Measurements from ENCODE around the gene TBC1D22A. TPM values are rescaled to one million over a fixed set of nuclear protein-coding genes. Genes with fewer than 3 reads are reported as not detected.

Gene TBC1D22A
- total RNA-seq, 2 donors from 2014 or later: 28.9 to 31.3 TPM

DNA sequence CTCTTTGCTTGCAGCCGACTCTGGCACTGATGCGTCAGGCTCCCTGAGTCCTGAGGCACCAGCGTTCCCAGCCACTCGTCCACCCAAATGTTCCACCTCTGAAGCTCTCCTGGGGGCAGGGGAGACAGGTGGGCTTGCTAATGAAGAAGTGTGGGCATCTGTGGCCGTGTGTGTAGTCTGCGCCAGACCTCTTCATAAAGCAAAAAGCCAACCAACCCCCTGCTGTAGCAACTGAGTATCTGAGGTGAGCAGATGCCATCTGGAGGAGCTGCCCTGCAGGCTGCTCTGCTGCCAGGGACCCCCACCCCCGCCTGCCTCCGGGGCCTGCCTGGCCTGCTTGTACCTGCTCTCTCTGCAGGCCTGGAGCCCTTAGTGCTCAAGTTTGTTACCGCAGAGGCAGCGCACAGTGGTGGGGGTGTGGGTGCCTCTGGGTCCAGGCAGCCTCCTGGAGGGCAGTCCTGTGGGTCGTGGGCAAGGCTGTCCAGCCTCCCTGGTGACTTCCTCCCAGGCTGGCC, 272.5 kb downstream of the TBC1D22A start:
- Histone ChIP-seq H3K36me3 (no peaks in the 10 kb centered on the region), H3K4me1 (ENCODE audit: control insufficient read depth in 1 of 2, low read depth in 2 of 2) (no peaks in the 10 kb centered on the region), H3K9me3 (no peaks in the 10 kb centered on the region), H3K4me3 (no peak overlapping the region), H3K27me3 (replicated peaks; ENCODE audit: insufficient read depth) (no peaks in the 10 kb centered on the region), H3K27ac (no peak overlapping the region)
- DNase-seq (ENCODE audit: low spot score) (no peak), ATAC-seq (ENCODE audit: insufficient number of reproducible peaks, low FRiP score, low read depth) (no peak)
- TF ChIP-seq, protein P1, sequence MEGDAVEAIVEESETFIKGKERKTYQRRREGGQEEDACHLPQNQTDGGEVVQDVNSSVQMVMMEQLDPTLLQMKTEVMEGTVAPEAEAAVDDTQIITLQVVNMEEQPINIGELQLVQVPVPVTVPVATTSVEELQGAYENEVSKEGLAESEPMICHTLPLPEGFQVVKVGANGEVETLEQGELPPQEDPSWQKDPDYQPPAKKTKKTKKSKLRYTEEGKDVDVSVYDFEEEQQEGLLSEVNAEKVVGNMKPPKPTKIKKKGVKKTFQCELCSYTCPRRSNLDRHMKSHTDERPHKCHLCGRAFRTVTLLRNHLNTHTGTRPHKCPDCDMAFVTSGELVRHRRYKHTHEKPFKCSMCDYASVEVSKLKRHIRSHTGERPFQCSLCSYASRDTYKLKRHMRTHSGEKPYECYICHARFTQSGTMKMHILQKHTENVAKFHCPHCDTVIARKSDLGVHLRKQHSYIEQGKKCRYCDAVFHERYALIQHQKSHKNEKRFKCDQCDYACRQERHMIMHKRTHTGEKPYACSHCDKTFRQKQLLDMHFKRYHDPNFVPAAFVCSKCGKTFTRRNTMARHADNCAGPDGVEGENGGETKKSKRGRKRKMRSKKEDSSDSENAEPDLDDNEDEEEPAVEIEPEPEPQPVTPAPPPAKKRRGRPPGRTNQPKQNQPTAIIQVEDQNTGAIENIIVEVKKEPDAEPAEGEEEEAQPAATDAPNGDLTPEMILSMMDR (IDR thresholded peaks at IDR 0.05): no peak

DNA sequence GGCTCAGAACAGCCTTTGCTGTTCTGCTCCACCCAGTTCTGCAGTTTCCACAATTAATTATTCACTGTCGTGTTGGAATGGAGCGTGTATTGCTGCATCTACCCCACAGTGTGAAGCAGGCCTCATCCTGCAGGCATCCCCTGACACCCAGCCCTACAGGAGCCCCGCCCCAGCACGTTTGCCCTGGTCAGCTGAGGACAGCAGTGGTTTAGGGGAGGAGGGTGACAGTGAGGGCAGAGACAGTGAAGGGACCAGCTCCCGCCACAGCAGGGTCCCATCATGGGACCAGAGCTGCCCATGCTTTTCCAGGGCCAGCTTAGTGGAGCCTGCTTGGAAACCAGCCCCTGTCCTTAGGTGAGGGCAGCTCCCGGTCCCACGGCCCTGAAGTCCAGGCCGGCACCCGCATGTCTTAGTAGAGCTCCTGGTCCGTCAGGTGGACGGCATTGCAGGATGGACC, 273.0 kb downstream of the TBC1D22A start:
- no peak for ATAC-seq (ENCODE audit: insufficient number of reproducible peaks, low FRiP score, low read depth)
- Histone ChIP-seq H3K27ac (no peak overlapping the region), H3K4me3 (no peak overlapping the region), H3K36me3 (no peaks in the 10 kb centered on the region), H3K27me3 (replicated peaks; ENCODE audit: insufficient read depth) (no peaks in the 10 kb centered on the region), H3K4me1 (ENCODE audit: control insufficient read depth in 1 of 2, low read depth in 2 of 2) (no peaks in the 10 kb centered on the region), H3K9me3 (no peaks in the 10 kb centered on the region)
- DNase-seq (ENCODE audit: low spot score): no peak
- TF ChIP-seq, protein P1 (IDR thresholded peaks at IDR 0.05): no peak

DNA sequence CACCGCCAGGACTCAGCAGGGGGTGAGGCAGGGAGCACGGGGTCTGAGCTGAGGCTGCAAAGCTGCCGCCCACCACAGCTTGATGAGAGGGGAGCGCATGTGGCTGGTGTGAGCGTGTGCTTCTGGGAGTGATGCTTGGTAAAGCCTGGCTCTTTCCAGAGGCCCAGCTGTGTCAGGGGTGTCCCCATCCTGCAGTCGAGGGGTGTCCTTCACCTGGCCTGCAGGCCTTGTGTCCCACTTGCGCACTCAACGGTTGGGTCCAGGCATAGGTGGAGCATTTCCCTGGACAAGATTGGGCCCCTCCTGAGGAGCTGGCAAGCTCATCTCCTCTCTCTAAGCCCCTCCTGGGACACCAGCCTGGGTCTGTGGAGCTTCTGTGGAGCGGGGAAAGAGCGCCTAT, 273.9 kb downstream of the TBC1D22A start:
- H3K4me3 ChIP-seq: no peak overlapping the region
- no peaks in the 10 kb centered on the region for H3K36me3 ChIP-seq
- DNase-seq (ENCODE audit: low spot score): no peak

DNA sequence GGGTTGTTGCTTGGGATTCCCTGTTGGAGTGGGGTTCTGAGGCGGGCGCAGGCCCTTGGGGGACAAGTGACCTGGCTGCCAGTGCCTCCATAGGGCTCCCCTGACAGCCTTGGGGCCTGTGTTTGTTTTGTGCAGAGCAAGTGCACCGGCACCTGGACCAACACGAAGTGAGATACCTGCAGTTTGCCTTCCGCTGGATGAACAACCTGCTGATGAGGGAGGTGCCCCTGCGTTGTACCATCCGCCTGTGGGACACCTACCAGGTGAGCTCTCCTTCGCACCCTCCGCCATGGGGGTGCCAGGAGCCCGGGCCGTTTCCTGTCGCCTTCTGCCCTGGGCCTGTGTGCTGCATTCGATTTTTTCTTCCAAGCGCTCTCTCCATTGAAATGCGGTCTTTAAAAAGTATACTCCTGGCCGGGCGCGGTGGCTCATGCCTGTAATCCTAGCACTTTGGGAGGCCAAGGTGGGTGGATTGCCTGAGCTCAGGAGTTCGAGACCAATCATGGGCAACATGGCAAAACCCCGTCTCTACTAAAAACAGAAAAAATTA, 274.6 kb downstream of the TBC1D22A start:
- Histone ChIP-seq H3K27me3 (replicated peaks; ENCODE audit: insufficient read depth) (no peaks in the 10 kb centered on the region), H3K4me1 (ENCODE audit: control insufficient read depth in 1 of 2, low read depth in 2 of 2) (no peaks in the 10 kb centered on the region), H3K9me3 (no peaks in the 10 kb centered on the region), H3K36me3 (no peaks in the 10 kb centered on the region), H3K4me3 (no peak overlapping the region), H3K27ac (no peak overlapping the region)
- DNase-seq (ENCODE audit: low spot score) (no peak), ATAC-seq (ENCODE audit: insufficient number of reproducible peaks, low FRiP score, low read depth) (no peak)
- TF ChIP-seq, protein P1 (IDR thresholded peaks at IDR 0.05): no peak

More for the DNA sequence above, 273.9 kb downstream of the TBC1D22A start:
- no peak overlapping the region for H3K27ac ChIP-seq
- TF ChIP-seq, protein P1 (IDR thresholded peaks at IDR 0.05): no peak
- ATAC-seq (ENCODE audit: insufficient number of reproducible peaks, low FRiP score, low read depth): no peak
- H3K27me3 ChIP-seq (replicated peaks; ENCODE audit: insufficient read depth): no peaks in the 10 kb centered on the region
- no peaks in the 10 kb centered on the region for H3K4me1 ChIP-seq (ENCODE audit: control insufficient read depth in 1 of 2, low read depth in 2 of 2)
- no peaks in the 10 kb centered on the region for H3K9me3 ChIP-seq

DNA sequence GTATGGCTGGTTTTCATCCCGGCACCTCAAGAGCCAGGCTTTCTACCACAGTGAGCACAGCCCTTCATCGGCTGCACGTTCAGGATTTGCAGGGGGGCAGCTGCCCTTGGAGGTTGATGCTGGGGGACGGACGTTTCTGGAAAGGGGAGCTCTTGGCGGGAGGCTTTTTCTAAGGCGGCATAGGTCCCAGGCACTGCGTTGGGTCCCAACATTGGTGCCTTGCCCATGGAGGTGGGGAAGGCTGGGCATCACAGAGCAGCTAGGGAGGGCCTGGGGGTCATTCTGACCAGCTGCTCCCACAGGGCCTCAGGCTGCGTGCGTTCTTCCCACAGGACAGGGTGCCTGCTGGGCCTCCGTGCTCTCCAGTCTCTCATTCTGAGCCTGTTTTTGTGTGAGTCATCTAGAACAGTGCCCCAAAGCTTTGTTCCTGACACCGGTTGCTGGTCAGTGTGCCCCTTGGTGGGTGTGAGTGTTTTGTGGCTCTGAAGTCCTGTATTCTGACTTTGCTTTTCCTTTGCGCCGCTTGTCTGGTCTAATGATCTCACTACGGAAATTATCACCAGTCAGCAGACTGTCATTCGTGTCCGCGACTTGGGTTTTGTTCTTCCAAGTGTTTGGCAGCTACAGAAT, 275.9 kb downstream of the TBC1D22A start:
- no peak overlapping the region for H3K4me3 ChIP-seq
- TF ChIP-seq, protein P1 (IDR thresholded peaks at IDR 0.05): no peak
- no peaks in the 10 kb centered on the region for H3K27me3 ChIP-seq (replicated peaks; ENCODE audit: insufficient read depth)
- no peaks in the 10 kb centered on the region for H3K4me1 ChIP-seq (ENCODE audit: control insufficient read depth in 1 of 2, low read depth in 2 of 2)
- H3K27ac ChIP-seq: no peak overlapping the region
- no peak for ATAC-seq (ENCODE audit: insufficient number of reproducible peaks, low FRiP score, low read depth)
- DNase-seq (ENCODE audit: low spot score): no peak
- no peaks in the 10 kb centered on the region for H3K9me3 ChIP-seq
- no peaks in the 10 kb centered on the region for H3K36me3 ChIP-seq
